Adrenal gland (tissue), 5 donors: ENCODE results near the gene CMIP.

Experiments used
- CTCF ChIP-seq, 6 experiments: fragments of 450-650 bp in 4 of 6; fragments of 200-600 bp in 2 of 6; sonication (generic) in 1 of 6; IDR thresholded peaks; 1 replicate in 5 of 6; 2 replicates in 1 of 6; pipeline versions ENCODE4 v1.5.1 to v1.8.0; 2016 to 2021; ENCODE audit warnings: antibody characterized with exemption in 6 of 6, mild to moderate bottlenecking in 2 of 6, moderate library complexity in 1 of 6
- POLR2A ChIP-seq, 2 donors: fragments of 450-650 bp; IDR thresholded peaks; one replicate each; pipeline ENCODE4 v1.6.1; 2017; ENCODE audit warnings: antibody characterized with exemption in 2 of 2, mild to moderate bottlenecking in 2 of 2, moderate library complexity in 1 of 2
- donor health status: DM: no; HTN: no; CAD: no.

GRCh38 chr16:81432937-81433557 is 11.6 kb upstream of the CMIP start:
- TF ChIP-seq POLR2A (IDR thresholded peaks at IDR 0.05): no peak
- no peak for TF ChIP-seq CTCF (IDR thresholded peaks at IDR 0.05)
